ENCODE results near the gene TRIM65.

TRIM65 gene

GRCh38 chr17:75908201-75908600, 11.4 kb upstream of the TRIM65 start:
- no peak overlapping the region for H3K4me3 ChIP-seq (ENCODE audit: insufficient read depth, low read length, poor library complexity, severe bottlenecking)
- H3K27ac ChIP-seq (ENCODE audit: low read depth, low read length), result no peak overlapping the region
- no peaks in the 10 kb centered on the region for H3K27me3 ChIP-seq (ENCODE audit: low read length)
- no peaks in the 10 kb centered on the region for H3K36me3 ChIP-seq (ENCODE audit: low read length)
- H3K4me2 ChIP-seq (ENCODE audit: low read depth, low read length, poor library complexity, severe bottlenecking), result no peak overlapping the region
- no peaks in the 10 kb centered on the region for H3K9me2 ChIP-seq (replicated peaks; ENCODE audit: insufficient read depth, low read length)
- H4K20me1 ChIP-seq (ENCODE audit: low read depth, low read length), result no peaks in the 10 kb centered on the region
- no peak overlapping the region for H3K9ac ChIP-seq (ENCODE audit: low read length)
- TF ChIP-seq CTCF (IDR thresholded peaks at IDR 0.05; ENCODE audit: insufficient read depth, low read length, poor library complexity, severe bottlenecking) (no peak), EZH2phosphoT487 (conservative IDR thresholded peaks at IDR 0.05; ENCODE audit: low read length) (no peak)
- peaks cover 10% of the 10 kb centered on the region for H3F3A ChIP-seq (ENCODE audit: insufficient read depth)
- peaks cover 13% of the 10 kb centered on the region for H3K79me2 ChIP-seq (ENCODE audit: insufficient read depth, low read length)
- no peaks in the 10 kb centered on the region for H3K9me3 ChIP-seq (ENCODE audit: insufficient read depth, low read length)
- no peak overlapping the region for H2AFZ ChIP-seq (ENCODE audit: low read depth, low read length, severe bottlenecking)

GRCh38 chr17:75906143-75906884, 9.6 kb upstream of the TRIM65 start:
- Histone ChIP-seq H3F3A (ENCODE audit: insufficient read depth) (peaks cover 10% of the 10 kb centered on the region), H4K20me1 (ENCODE audit: low read depth, low read length) (no peaks in the 10 kb centered on the region), H3K36me3 (ENCODE audit: low read length) (no peaks in the 10 kb centered on the region), H3K9me2 (replicated peaks; ENCODE audit: insufficient read depth, low read length) (no peaks in the 10 kb centered on the region), H3K27ac (ENCODE audit: low read depth, low read length) (no peak overlapping the region), H3K27me3 (ENCODE audit: low read length) (no peaks in the 10 kb centered on the region), H3K4me3 (ENCODE audit: insufficient read depth, low read length, poor library complexity, severe bottlenecking) (no peak overlapping the region), H3K9me3 (ENCODE audit: insufficient read depth, low read length) (no peaks in the 10 kb centered on the region), H3K79me2 (ENCODE audit: insufficient read depth, low read length) (peaks cover 13% of the 10 kb centered on the region), H2AFZ (ENCODE audit: low read depth, low read length, severe bottlenecking) (no peak overlapping the region), H3K9ac (ENCODE audit: low read length) (no peak overlapping the region), H3K4me2 (ENCODE audit: low read depth, low read length, poor library complexity, severe bottlenecking) (no peak overlapping the region)
- TF ChIP-seq EZH2phosphoT487 (conservative IDR thresholded peaks at IDR 0.05; ENCODE audit: low read length) (no peak), CTCF (IDR thresholded peaks at IDR 0.05; ENCODE audit: insufficient read depth, low read length, poor library complexity, severe bottlenecking) (no peak)

- peak within 1 kb of the TSS; percentile 96 for H2AFZ ChIP-seq (ENCODE audit: low read depth, low read length, severe bottlenecking)
- peak within 1 kb of the TSS; percentile 86 for H3K9ac ChIP-seq (ENCODE audit: low read length)
- TF ChIP-seq CTCF (IDR thresholded peaks at IDR 0.05; ENCODE audit: insufficient read depth, low read length, poor library complexity, severe bottlenecking) (peak; percentile 71), EZH2phosphoT487 (conservative IDR thresholded peaks at IDR 0.05; ENCODE audit: low read length) (no peak)
- H3K9me2 ChIP-seq (replicated peaks; ENCODE audit: insufficient read depth, low read length), result no peaks in the 10 kb centered on the region
- H3F3A ChIP-seq (ENCODE audit: insufficient read depth), result peaks cover 10% of the 10 kb centered on the region
- peaks cover 13% of the 10 kb centered on the region for H3K79me2 ChIP-seq (ENCODE audit: insufficient read depth, low read length)
- H3K4me3 ChIP-seq (ENCODE audit: insufficient read depth, low read length, poor library complexity, severe bottlenecking), result peak within 1 kb of the TSS; percentile 92
- peak within 1 kb of the TSS; percentile 64 for H3K4me2 ChIP-seq (ENCODE audit: low read depth, low read length, poor library complexity, severe bottlenecking)
- H3K27ac ChIP-seq (ENCODE audit: low read depth, low read length), result peak within 1 kb of the TSS; percentile 7
- no peaks in the 10 kb centered on the region for H3K9me3 ChIP-seq (ENCODE audit: insufficient read depth, low read length)
- no peaks in the 10 kb centered on the region for H3K36me3 ChIP-seq (ENCODE audit: low read length)
- H3K27me3 ChIP-seq (ENCODE audit: low read length), result no peaks in the 10 kb centered on the region
- no peaks in the 10 kb centered on the region for H4K20me1 ChIP-seq (ENCODE audit: low read depth, low read length)
Observed at GRCh38 chr17:75904749-75905521, 8.2 kb upstream of the TRIM65 start, which contains the start of gene MRPL38. TSS of gene MRPL38 (minus strand) at chr17:75904884. CDS start at chr17:75904875, 9 bp downstream.
